Fibroblast of the aortic adventitia (primary cell): ENCODE results near the gene VDR. TPM values are rescaled to one million over a fixed set of nuclear protein-coding genes. Genes with fewer than 3 reads are reported as not detected.

ENCODE experiments used
- DNase-seq: peaks from one replicate; pipeline ENCODE4 v3.0.0-alpha.2; 2010; ENCODE audit warnings: low read depth
- H3K4me3 ChIP-seq: 2 replicates; pipeline ENCODE4 v1.5.1; 2011; ENCODE audit warnings: low read depth, mild to moderate bottlenecking, control low read depth, low read length, moderate library complexity
- CTCF ChIP-seq: IDR thresholded peaks from 2 replicates; pipeline ENCODE4 v1.5.1; 2011; ENCODE audit warnings: mild to moderate bottlenecking, low read length, control low read depth, inconsistent platforms; ENCODE audit not compliant: insufficient read depth
- total RNA-seq: library from RNA; depleted of rRNA; stranded (reverse); fragments of >200 nt; gene quantifications from 2 replicates; pipeline ENCODE4 v1.2.3, GENCODE V29; 2012; ENCODE audit warnings: low replicate concordance

Gene VDR
- total RNA-seq, 1 donor, result 12.5 TPM

DNA sequence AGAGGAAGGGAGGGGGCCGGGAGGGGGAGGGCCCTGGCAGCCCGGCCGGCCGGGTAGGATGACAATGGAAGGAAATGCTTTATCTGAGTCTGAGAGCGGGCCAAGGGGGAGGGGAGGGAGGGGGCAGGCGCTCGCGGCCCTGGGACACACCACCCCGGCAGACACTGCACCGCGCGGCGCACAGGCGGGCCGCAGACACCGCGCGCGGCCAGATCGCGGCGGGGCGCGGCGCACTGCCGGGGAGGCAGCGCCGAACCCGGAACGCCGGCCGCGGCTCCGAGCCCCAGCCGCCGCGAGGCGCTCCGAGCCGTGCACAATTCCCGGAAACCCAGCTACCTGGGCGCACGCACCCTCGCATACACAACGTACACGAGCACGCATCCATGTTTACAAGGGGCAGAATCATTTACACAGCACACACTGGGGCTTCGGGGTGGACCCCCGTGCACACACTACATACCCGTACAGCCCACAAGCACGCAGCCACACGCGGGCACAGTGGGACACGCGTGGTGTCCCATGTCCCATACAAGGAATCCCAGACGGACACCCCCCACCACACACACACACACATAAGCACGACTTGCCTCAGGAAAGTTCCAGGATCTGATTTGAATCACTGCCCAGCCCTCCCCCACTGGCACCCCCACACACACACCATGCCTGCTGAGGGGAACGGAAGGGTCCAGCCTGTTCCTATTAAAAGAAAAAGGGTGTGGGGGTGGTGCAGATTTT lies 84.7 kb downstream of the VDR start, which contains the start of gene HDAC7:
Gene HDAC7, minus strand, starts transcription at position 8 of the 735 bp plus-strand sequence. CDS start 118 bp downstream, outside the sequence.
- no peak for TF ChIP-seq CTCF
- DNase-seq, result peak; percentile 89

GRCh38 chr12:47819138-47819895 lies 85.5 kb downstream of the VDR start:
- no peak for DNase-seq
- peak; percentile 50 for TF ChIP-seq CTCF

More for the DNA sequence above, 84.7 kb downstream of the VDR start, which contains the start of gene HDAC7:
- peak within 1 kb of the TSS; percentile 88 for H3K4me3 ChIP-seq

GRCh38 chr12:47818467-47819137 lies 86.2 kb downstream of the VDR start:
- TF ChIP-seq CTCF, result no peak
- peak overlapping the region; percentile 88 for H3K4me3 ChIP-seq
- DNase-seq, result no peak

More at GRCh38 chr12:47819138-47819895, 85.5 kb downstream of the VDR start:
- peak overlapping the region; percentile 88 for H3K4me3 ChIP-seq

DNA sequence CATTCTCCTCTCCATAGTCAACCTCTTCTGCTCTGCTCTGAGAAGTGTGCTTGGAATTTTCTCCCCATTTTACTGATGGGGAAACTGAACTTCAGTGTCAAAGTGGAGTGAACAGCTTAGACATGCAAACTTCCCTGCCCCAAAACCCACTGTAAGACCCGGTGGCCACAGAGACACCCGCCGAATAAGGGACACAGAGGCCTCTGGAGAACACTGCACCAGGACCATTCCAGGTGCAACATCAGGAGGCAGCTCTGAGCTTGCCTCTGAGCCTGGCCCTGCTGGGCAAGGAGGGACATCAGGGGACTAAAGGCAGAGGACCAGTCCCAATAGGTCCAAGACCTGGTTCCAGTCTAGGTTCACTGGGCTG lies 86.8 kb downstream of the VDR start:
- no peak for DNase-seq
- TF ChIP-seq CTCF, result no peak
- H3K4me3 ChIP-seq, result peak overlapping the region; percentile 88

GRCh38 chr12:47817272-47818006 lies 87.4 kb downstream of the VDR start:
- peak; percentile 44 for TF ChIP-seq CTCF
- peak overlapping the region; percentile 88 for H3K4me3 ChIP-seq
- no peak for DNase-seq
